GM10847 (cell line): ENCODE data around the gene TSC22D3.

Source experiments
- POLR2A ChIP-seq: IDR thresholded peaks from 2 replicates; pipeline ENCODE4 v1.6.1; 2011; ENCODE audit not compliant: insufficient read length; ENCODE audit errors: extremely low read depth

The TSC22D3 gene

DNA sequence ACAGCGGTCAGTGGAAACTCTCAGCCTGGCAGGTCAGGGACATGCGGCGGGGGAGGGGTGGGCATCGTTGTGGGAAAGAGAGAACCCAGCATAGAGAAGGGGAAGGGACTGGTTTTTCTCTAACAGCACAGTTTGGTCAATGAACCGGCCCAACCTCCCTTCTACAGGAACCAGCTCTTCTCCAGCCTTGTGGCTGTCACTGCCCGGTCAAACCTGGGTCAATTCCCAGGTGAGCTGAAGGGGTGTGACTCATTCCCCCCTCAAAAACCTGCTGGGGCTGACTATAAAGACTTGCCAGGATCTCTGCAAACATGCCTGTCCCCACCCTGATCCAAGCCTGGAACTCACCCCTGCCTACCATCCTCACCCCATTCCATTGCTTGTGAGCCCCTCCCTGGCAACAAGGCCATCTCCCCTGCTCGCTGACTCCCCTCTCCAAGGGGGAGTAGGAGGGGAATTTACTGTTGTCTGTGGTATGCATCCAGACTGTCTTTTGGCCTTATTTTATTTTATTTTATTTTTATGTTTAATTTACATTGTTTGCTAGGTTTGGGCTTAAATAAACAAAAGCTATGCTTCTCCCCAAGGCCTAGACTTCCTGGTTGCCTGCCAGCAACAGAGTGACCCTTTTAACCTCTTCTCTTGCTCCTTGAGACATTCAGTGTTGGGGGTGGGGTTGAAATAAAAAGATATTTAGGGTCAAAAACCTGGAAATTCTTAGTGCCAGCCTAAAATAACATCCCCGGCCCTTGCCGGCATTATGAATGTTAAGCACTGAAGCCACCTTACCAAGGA is 49.6 kb downstream of the TSC22D3 start:
- no peak for TF ChIP-seq POLR2A

DNA sequence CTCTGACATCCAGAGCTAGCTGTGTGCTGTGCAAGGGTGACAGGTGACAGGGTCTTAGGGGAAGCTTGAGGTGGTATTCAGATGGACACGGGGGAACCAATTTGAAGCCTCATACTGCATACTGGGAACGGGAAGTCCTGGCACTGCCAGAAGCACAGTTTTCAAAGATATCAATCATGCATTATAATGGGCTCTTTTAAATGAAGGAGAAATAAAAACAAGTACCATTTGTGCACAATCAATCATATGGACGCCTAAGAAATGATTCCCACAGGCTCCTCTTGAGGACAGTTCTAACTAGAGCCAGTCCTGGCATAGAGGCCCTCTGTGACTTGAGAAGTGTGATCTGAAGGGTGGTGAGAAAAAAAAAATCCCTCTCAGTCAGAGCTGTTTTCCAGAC is 50.9 kb downstream of the TSC22D3 start:
- TF ChIP-seq POLR2A: no peak

DNA sequence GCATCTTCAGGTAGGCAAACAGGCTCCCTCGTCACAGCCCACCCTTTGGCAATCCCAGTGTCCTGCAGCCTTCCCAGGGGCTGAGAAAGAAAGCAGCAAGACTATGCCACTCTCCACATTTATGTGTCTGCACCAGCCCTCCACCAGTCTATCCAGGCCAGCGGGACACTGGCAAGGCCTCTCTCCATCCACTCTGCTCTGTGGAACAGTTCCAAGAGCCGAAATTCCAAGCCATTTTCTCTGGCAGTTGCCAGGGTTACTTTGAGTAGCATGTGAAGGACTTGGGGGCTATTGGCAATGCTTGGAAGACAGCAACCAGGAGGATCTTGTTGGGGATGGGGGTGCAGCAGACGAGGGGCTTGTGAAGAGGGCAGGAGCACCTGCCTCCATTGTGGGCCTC is 52.1 kb downstream of the TSC22D3 start:
- TF ChIP-seq POLR2A: no peak

DNA sequence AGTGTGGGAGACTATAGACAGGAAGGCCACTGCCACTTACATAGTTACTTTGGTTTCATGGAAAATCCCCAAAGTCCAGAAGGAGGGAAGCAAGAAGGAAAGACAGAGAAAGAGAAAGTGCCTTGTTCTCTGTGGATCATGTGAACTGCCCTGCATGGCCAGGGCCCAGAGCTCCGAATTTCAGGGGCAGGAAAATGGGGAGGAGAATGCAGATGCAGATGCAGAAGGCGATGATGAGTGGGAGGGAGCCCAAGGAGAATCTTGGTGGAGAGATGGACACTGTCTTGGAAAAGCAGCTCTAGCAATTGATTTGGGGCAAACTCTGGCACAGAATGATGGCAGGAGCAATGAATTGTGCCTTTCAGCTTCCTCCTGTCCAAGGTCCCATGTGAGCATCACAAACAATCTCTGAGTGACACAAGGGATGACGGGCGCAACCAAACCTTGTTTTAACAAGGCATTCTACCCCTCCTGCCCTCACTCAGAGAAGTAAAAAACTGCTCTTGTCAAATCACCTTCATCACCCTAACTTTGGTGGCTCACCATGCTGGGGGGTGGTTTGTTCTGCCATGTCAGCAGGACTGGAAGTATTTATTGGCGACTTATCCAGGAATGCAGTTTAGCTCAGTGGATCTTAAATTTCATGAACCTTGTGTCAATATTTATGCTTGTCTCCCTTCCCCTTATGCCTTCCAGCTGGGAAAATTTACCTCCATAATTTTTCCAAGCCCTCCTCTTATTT is 53.5 kb downstream of the TSC22D3 start:
- TF ChIP-seq POLR2A: no peak

DNA sequence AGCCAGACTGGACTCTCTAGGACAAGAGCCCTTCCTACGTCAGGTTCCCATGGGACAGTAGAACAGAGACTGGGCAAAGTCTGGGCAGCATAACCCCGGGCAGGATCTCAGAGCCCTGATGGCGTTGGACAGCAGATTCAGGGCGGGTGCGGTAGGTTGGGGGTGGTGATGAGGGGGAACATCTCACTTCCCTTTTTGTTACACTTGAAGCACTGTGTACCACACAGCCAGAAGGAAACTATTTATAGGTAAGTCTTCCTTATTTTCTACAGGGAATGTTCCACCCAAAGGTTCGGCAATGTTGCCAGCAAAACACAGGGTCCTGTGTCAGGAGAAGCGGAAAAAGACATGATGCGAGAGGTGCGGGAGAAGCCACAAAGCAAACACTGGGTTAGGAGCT is 54.3 kb downstream of the TSC22D3 start:
- no peak for TF ChIP-seq POLR2A

DNA sequence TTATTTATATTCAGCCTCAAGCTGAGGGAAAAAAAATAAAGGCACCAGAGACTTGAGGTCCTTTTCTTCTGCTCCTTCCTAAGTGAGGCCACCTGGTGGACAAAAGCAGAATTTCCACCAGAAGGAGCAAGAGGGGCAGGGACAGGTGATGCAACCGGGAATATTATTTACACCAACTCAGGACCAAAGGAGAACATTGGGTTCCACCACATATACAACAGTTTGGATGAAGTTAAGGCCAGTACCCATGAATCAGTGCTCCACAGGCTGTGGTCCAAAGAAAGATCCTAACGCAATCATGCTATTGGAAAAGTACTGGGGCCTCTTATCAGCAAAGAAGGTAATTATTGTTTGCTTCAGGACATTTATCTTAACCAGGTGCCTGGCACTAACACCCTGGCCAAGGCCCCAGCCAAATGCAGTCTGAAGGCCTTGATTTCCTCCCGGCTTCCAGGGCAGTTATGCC is 57.4 kb downstream of the TSC22D3 start:
- no peak for TF ChIP-seq POLR2A

DNA sequence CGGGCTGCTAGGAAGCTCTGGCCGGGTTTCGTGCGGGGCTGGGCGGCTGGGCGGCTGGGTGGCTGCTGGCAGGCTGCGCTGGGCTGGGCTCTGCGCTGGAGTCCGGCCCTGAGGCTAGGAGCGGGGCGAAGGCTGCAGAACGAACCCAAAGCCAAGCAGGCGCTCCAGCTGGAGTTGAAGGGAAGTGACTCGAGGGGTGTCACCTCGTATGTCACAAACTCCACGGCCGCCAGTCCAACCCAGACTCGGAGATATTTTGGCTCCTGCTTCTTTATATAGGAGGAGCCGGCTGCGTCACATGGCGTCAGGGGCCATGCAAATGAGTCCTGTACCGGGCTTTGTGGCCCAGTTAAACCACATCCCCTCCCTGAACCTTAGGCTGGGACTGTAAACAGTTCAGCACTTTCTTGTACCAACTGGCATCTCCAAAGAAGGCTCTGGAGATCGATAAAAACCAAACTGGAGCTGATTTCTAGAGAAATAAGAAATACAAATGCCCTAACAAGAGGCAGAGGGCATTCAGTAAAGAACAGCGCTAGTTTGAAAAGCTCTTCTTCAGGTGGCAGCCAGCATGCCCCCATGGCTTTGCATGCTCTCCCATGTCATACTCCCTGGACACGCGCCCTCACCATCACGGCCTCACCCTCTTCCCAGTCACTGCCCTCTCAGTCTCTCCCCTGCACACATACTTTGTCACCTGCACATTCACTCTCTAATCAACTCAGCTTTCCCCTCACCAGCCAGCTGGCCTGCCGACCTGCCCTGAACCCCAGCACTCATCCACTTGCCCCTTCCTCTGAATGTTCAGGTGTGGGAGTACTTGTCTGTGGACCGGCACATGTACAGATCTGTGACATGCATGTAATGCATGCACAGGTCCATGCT is 58.5 kb downstream of the TSC22D3 start:
- peak; percentile 98 for TF ChIP-seq POLR2A

DNA sequence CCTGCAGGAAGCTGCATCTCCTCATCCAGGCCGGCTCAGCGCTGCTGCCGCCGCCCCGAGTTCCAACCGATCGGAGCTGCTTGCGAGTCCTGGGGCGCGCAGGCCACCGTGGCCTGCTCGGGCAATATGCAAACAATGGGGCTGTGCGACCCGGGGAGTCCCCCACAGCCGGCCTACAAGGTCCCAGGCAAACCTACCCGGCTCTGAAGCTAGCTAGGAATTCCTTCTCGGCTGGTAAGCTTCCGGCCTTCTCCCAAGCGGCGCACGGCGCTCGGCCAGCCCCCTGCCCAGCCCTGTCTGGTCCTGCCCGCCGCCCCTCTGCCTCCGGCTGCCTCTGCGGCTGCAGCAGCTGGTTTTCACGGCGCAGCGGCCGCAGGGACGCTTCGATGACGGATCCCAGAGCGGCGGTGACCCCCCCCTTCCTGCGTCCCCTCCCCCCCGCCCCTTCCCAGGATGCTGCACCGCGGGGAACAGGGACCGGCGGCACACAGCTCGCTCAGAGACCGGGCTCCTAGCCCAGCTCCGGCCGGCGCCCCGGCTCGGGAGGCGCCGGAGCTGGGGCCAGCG is 59.4 kb downstream of the TSC22D3 start:
- no peak for TF ChIP-seq POLR2A

DNA sequence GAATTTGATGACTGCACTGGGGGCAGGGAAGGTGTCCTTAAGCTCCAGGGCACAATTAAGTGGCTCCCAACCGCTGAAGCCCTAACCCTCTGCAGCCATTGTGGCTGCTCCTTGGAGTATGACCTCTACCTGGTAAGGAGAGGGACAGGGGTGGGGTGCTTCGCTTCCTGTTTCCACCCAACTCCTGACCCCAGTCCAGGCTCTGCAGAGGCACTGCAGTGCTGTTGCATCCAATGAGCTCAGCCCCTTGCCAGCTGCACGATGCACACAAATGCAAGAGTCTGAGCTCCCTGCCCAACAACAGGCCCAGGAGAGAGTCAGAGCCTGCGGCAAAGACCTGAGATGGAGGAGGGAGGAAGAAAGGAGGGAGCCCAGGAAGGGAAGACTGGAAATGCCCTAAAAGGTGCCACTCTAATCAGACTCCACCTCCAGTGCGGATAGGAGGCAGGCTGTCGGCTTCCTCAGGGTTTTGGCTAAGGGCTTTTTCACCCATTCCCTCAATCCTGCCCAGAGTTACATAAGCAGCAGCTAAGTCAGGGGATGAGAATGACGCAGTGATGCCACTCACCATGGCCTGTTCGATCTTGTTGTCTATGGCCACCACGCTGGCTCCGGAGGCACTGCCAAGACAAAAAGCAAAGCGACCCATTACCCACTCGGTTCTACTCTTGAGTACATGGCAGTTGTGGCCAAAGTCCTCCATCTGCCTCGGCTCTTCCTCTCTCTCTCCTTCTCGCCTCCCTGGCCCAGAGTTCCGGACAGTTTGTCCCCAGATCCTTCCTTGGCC is 60.1 kb downstream of the TSC22D3 start:
- TF ChIP-seq POLR2A: no peak

DNA sequence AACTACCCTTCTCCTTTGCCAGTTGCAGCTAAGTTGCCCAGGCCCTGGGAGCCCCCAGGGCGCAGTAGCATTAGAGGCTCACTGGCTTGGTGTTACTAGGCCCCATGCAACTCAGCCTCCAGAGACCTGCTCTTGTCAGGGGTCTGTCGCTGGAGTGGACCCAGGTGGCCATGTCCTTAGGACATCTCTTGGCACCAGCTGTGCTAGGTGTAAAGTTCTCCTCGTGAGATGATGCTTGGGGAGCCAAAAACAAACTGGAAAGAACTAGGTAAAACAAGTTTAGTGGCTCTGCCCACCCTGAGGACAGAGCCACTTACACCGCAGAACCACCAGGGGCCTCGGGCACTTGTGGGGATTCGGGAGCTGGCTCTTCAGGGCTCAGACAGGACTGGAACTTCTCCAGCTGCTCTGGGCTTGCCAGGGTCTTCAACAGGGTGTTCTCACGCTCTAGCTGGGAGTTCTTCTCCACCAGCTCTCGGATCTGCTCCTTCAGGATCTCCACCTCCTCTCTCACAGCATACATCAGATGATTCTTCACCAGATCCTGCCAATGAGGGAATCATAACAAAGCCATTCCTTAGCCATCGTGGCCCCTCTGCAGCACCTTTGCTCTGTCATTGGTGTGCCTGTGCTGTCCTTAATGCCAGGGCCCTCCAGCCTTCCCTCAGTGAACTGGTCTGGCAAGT is 61.2 kb downstream of the TSC22D3 start:
- TF ChIP-seq POLR2A: no peak

DNA sequence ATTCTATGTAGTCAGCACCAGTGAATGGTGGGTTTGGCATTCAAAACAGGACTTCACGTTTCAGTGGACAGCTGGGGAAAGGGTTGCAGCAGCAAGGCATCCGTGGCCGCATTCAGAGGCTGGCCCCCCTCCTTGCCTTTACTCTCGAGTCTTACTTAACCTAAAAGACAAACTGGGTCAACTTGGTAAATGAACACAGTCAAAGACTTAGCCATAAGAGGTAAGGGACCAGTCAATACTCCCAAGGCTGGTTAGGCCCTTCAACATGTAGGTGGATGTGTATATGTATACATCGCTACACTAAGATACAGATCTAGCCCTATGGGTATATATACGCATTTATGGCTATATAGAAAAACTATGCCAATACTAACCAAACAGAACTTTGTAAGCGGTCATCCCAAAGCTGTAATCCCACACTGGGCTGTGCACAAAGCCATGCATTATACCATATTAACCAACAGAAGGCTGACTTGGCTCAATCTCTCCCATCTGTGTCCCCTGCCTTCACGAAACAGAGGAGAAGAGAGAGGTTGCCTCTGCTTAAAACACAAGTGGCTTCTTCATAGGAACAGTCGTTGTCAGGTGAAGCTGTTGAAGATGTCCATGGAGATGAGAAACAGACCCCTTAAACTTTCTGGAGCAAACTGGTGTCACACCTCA is 61.9 kb downstream of the TSC22D3 start:
- no peak for TF ChIP-seq POLR2A

DNA sequence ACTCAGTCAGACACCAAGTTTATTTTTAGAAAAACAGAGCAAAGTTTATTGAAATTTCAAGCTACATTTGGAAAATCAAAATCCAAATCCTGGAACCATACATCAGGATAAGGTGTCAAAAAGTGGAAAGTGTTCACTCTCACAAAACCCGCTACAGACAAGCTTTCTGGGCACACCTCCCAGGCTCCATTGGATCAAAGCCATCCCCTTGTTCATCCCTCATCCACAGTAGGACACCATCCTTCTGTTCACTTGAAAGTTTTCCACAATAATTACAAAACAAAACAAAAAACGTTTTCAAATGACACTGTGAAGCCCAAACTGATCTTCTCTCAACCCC is 62.4 kb downstream of the TSC22D3 start:
- TF ChIP-seq POLR2A: no peak
